CD4-positive, alpha-beta T cell treated with Interleukin-10 for 1 hour (primary cell): Measurements from ENCODE around the gene KCNJ6.
"Not testable (repeated sequence)": the region's sequence is repeated elsewhere in the genome, so short reads cannot be mapped to it uniquely, and the experiment has no call there.

ENCODE experiments used
- DNase-seq: peaks from one replicate; pipeline ENCODE4 v3.0.0-alpha.2; 2020

Gene KCNJ6, protein sequence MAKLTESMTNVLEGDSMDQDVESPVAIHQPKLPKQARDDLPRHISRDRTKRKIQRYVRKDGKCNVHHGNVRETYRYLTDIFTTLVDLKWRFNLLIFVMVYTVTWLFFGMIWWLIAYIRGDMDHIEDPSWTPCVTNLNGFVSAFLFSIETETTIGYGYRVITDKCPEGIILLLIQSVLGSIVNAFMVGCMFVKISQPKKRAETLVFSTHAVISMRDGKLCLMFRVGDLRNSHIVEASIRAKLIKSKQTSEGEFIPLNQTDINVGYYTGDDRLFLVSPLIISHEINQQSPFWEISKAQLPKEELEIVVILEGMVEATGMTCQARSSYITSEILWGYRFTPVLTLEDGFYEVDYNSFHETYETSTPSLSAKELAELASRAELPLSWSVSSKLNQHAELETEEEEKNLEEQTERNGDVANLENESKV

DNA sequence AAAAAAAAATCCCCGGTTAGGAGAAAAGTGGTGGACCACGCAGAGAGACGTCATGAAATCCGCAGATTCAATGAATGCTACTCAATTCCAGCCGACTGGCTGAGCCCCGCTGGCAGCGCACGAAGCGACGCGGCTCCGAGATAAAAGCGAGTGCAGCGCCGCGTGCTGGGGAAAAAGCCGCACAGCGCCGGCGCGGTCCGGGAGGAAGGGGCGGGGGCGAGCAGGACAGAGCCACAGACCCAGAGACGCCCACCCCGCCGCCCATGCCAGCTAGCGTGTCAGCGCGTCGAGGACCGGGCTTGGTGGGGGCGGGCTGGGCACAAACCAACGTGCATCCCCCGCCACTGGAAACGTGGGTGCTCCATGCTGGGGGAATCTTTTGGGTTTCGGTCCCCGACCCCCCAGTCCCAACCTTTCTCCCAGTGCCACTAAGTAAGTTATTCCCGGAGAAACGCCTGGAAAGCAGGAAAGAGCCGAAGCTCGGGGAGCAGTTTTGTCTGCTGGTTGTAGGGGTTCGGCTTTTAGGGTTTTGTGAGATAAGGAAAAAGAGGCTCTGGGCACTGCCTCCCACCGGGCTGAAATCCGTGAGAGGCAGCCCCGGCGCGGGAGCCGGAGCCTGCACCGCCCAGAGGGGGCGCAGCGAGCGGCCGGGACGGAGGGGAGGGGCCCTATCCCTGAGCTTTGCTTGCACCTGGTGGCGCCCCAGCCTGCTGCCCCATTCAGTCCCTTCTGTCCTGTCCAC, at the start of gene KCNJ6:
KCNJ6 (minus strand) TSS at position 148 of the 742 bp plus-strand sequence. CDS start 75,775 bp downstream, outside the sequence.
- no peak for DNase-seq

DNA sequence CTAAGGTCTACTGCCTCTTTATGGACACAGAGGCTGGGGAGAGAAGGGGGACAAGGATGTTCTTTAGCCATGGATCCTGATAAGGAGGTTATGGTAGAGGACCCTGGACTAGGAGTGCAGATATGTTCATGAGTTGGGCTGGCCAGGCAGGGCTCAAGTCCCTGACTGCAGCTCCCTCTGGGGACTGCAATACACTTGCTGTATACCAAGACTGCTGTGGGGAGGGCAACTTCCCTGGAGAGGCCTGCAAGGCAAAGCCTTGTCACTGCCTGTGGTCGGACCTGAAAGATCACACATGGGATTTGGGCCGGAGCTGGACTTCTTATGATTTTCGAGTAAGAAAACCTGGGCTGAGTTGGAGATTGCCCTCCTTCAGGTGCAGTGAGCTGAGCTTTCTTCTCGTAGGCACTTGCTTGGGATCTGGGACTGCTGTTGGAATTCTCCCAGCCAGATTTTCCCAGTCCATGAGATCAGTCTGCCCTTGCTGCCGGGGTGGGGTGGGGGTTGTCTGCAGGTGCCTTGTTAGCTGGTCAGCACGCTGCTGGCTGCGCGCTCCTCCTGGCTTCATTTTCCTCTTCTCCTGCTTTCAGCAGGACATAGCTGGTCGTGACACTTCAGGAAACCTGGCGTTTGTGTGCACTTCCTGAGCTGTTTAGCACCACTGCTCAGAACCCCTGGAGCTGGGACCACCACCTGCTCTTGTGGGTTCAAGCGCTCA, 49.0 kb upstream of the KCNJ6 start:
- no peak for DNase-seq

DNA sequence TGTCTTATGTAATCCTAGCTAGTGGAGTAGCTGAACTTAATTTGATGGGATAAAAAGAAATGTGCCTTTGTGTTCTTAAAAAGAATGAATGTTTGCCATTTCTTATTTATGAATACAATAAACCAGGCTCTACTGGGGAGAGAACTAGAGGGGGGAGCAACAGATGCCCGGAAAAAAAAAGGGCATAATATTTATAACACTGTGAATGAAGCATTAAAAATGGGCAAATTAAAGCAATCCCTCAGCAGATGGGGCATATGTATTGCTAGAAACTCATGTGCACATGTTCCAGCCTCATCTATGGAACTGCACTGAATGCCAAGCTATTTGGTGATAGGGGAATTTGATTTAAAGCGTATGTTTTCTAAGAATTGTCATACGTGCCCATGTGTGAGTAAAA, 42.3 kb upstream of the KCNJ6 start:
- no peak for DNase-seq

DNA sequence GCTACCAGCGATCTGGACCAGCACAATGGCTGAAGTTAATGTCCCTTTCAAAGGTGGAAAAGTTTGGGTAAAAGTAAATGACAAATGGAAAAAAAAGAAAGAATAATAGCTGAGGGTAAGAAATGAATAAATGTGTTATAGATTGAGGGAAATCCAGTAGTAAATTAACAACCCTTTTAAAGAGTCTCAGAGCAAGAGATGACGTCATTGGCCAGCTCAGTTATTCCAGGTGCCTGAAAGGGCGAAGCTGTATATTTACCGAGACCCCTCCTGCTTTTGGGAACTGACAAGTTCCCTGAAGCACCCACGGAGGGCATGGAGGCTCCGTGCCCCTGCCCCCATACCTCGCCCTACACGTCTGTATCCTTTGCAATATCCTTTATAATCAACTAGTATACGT, 40.5 kb upstream of the KCNJ6 start:
- DNase-seq = no peak

DNA sequence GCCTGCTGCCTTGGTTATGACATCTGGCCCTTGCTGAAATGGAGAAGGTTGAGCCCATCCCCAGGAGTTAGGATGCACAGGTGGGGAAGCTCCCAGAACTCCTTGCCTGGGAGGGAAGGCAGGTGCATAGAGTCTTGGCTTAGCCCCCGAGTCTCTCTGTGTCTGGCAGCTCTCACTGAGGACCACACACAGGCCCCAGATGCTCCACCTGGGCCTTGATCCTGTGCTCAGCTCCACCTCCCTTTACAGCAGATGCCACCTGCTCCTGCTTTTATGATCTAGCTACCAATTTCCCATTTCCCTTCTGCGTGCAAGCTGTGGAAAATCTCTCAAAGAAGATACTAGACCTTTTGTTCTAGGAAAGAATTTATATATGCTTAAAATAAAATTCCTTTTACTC, 28.8 kb upstream of the KCNJ6 start:
- DNase-seq = no peak

DNA sequence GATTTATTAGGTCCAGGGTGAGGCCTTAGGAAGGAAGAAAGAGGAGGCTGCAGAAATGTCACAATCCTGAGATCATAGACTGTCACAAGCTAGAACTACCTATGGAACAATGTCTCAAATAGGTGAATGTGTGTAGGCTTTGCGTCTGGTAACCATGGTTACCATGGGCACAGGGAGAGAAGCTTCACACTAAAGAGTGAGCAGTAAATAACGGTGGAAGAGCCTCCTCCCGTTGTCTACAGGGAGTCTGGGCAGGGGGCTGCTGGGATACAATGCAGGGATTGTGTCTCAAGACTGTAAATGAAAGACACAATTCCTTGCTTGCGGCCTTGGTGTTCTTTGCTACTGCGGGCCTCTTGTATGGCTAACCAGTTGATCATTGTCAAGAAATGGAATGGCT, 28.2 kb upstream of the KCNJ6 start:
- DNase-seq = no peak

DNA sequence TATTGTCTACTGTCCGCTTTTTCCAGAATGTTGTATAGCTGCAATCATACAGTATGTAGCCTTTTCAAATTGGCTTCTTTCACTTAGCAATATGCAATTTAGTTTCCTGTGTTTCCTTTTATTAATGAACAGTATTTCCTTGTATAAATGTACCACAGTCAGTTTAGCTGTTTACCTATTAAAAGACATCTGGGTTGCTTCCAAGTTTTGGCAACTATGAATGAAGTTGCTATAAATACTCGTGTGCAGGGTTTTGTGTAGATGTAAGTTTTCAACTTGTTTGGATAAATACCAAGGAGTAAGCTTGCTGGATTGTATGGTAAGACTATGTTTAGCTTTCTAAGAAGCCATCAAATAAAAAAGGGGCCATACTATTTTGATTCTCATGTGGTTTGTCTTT, 24.4 kb upstream of the KCNJ6 start:
- no peak for DNase-seq

DNA sequence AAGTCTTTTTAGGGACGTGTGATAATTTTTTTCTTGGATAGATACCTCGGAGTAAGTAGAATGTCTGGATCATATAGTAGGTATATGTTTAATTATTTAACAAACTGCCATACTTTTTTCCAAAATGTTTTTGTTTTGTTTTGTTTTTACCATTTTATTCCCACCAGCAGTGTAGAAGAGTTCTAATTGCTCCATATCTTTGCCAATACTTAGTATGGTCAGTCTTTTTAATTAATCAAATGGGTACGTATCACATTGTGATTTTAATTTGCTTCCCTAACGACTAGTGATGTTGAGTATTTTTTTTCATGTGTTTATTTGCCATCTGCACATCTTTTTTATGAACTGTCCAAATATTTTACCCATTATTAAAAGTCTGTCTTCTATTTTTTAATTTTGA, 23.6 kb upstream of the KCNJ6 start:
- DNase-seq = no peak

DNA sequence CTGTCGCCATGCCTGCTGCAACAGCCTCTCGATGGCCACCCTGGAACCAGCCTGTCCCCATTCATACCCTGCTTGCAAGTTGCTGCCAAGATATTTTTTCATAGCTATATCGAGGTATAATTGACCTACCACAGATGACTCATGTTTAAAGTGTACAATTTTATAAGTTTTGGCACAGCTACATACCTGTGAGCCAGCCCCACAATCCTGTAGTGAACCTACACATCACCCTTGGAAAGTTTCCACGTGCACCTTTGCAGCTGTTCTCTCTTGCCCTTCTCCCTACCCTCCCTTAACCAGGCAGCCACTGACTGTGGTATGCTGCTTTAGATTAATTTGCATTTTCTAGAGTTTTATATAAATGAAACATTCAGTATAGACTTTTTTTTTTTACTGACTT, 23.0 kb upstream of the KCNJ6 start:
- DNase-seq = no peak

DNA sequence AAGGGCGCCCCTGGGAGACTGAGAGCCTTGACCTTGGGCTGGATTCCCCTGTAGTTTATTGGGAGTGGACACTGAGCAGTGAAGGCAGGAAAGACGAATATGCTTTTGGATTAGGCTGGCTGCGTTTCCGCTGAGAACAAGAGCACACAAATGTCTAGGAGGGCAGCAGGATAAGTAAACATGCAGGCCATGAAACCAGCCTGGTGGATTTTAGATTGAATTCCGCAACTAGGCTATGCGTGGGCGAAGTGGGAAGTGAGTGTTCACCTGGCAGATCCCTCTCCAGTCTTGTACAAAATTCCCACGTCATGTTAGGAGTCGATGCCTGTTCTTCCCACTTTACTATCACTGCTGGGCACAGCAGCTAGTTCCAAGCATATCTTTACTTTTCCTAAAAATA, 21.4 kb upstream of the KCNJ6 start:
- DNase-seq = no peak

DNA sequence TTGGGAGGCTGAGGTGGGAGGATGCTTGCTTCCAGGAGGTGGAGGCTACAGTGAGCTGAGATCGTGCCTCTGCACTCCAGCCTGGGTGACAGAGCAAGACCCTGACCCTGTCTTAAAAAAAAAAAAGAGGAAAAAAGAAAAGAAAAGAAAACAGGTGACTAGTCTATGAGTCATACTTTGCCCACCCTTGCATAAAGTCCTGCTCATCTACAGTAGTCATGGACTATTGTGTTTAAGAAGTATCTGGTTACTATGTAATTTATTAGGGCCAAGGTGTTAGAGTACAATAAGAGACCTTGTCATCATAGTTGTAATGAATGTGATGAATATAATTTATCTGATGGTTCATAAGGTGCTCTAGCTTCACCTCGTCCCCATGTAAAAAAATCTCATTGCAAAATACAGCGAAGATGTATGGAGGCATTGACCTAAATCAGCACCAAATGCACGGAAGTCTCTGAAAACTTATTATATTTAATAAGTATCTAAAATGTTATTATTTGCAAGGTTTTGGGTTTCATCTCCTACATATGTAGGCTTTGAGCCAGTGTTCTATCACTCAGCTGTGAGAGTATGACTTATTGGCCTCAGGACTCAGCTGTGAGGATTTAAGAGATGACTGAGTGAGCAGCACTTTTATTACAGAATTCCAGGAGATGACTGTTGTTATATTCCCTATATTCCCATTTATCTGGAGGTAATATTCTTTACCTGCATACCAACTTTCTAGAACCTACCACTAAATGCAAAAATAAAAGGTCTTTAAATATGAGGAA, 19.9 kb upstream of the KCNJ6 start:
- DNase-seq = no peak

DNA sequence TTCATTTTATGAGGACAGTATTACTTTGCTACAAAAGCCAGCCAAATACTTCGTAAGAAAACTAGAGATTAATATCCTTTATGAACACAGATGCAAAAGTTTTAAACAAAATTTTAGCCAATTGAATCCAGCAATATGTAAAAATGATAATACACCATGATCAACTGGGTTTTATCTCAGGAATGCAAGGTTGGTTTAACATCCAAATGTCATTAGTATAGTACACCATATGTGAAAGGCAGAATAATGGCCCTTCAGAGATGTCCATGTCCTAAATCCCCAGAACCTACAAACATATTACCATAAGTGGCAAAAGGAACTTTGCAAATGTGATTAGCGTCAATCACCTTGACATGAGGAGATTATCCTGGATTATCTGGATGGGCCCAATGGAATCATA, 16.7 kb upstream of the KCNJ6 start:
- DNase-seq = no peak

DNA sequence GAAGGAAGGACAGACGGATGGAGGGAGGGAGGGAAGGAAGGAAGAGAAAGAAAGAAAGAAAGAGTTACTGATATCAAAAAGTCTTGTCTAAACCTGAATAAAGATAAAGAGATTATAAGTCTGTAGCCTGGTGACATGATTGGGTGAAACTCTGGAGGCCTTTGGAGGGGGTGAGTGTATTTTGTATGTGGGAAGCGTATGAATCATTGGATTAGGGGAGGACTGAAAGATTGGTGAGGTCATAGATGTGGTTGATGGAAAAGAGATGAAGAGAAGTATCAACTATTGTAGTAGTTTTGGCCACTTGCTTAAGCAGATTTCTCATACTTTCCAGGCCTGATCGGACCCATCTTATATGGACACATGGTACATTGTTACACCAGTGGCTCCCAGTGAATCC, 11.5 kb upstream of the KCNJ6 start:
- no peak for DNase-seq

DNA sequence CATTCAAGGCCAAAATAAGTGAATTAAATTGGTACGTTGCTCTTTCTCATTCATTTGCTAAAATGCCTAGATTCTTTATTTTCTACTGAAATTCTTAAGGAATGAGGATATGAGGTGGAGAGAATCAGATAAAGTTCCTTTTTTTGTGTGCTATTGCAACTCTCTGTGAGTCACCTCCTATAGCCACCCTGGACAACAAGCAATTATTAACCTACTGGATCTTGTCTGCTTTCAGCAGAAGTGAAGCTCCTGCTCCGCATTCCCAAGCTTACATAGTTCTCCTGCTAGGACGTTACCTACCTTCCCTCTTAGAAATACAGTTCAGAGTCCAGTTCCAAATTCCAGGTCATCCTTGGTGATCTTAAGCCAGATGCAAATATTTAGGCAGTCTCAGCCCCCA, 4.8 kb upstream of the KCNJ6 start:
- DNase-seq = no peak

DNA sequence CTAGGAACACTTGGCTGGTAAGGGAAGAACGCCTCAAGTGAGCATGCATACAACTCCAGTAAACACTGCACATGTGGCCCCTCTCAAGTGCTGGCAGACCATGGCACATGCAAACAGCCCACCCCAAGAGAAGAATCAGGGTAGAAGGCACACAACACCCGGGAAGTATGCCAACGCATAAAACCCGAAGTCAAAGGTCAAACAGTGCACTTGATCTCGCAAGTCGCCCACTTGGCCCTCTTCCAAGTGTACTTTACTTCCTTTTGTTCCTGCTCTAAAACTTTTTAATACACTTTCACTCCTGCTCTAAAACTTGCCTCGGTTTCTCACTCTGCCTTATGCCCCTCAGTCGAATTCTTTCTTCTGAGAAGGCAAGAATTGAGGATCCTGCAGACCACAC, 4.0 kb upstream of the KCNJ6 start:
- DNase-seq = not testable (repeated sequence)

DNA sequence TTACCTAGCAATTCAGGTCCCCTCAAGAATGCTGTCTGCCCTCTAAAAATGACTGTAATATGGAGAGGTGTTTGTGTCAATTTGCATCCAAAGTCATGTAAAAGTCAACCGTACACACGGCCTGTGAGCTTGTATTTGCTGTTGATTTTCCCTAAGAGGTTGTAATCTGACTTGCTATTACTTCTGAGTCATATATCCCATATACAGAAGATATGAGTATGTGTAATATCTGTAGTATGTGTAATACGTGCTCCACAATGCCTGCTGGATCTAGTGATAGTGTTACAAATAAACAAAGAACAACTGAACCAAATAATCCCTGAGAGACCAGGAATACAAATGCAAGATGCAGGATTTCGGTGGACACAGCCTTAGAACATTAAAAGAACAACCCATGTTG, 1.4 kb upstream of the KCNJ6 start:
- no peak for DNase-seq

DNA sequence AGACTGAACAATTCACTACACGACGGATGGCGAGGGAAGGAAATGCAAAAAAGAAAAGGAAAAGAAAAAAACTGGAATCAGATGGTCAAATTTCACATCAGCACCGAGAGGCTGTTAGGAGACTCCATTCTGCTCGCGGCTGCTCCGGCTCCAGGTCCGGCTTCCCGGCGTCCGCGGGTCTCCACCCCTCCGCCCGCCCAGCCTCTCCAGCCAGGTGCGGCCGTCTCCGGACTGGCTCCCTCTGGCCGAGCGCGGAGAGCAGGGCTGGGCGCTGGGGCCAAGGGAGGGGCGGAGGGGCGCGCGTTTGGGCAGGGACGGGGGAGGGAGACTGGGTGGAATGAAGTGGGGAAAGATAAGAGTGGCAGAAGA, 332 bp downstream of the KCNJ6 start:
- DNase-seq = no peak

DNA sequence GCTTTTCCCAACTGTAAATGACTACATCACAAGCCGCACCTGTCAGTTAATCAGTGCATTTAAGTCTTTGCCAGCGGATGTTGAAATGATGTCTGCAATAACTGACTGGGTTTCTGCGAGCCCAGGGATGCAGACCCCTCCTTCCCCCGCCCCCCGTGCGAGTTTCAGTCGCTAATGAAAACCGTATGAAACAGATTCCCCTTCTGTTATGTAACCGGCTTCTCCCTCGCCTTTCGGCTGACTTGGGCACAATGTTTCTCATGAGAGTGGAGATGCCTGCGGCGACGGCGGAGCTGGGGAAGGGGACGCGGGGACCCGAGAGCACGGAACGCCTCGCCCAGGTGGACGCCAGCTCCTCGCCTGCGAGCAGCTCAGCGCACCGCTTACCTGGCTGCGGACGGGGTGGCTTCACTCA, 753 bp downstream of the KCNJ6 start:
- DNase-seq = no peak

DNA sequence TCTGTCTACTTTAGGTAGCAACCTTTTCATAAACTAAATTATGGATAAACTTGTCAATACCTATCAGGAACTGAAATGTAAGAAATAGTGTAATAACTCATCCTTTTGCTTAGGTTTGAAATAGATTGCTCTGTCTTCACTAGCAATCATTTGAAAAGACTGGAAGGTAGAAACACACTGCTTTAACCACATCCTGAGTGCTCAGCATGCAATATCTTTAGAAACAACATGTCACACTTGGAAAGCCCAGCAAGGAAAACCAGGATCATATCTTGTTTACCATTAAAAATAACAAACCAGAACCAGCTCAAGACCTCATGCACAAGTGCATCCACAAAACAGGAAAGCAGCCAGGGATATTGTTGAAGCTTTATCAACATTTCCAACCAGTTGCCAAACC, 3.6 kb downstream of the KCNJ6 start:
- DNase-seq = no peak

DNA sequence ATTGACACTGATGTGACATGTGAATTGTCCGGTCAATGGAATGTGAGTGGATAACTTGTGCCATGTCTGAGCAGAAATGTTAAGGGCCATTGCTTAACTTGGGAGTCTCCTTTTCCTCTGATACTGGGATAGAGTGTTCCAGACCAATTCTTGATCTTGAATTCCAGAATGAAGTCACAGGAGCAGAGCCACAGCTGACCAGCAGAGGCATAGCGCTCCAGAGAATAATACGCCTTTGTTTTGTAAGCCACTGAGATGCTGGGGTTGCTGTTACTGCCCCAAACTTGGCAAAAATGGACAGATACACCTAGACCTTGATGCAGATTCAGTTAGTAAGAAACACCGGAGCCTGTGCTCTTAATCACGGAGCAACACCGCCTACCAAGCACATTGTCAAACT, 6.3 kb downstream of the KCNJ6 start:
- DNase-seq = no peak

DNA sequence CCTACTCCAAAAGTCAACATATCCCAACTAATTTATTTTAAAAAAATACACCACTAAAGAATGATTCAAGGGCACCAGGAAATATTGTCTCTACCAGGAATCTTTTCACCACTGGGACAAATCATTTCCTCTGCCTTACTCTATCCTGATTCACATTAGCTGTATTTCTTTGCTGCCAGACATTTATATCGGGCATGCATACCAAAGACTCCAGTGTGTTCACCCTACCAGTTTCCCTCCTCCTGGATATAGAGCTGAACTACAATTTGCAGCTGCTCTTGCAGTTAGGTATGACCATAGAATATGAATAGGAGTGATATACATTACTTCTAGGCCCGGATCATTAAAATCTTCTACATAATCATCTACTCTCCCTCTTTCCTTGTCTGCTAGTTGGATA, 7.6 kb downstream of the KCNJ6 start:
- no peak for DNase-seq

DNA sequence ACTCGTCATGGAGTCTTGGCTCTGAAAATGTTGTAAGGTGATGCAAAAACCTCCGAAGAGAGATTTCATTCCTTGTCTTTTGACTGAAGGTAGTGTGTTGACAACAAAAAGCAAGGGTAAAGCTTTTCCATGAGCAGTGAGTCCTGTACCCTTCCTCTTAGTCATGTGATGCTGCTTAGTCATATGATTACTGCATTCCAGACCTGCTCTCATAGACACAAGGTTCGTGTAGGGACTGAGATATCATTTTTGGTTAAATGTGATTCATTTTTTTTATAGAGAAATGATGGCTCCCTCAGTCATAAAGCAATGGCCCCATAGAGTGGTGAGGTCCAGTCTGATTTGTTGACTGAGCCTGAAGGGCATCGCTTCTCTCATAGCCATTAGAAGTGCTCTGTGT, 9.2 kb downstream of the KCNJ6 start:
- no peak for DNase-seq

DNA sequence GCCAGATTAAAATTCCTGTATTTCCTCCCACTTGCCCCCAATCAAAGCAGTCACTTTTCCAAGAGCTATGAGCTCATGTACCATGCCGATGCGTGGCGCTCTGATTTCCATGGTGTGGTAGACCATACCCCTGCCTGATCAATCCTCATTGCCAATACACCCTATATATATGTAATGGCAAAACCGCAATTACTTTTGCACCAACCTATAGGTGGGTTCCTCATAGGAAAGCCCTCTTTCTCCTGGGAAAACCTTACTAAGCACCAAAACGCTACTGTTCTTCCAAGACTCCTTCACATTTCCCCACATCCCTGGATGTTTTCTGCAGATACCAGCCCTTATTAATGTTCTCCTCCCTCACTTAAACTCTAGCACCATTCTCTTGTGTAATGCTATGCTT, 11.0 kb downstream of the KCNJ6 start:
- DNase-seq = no peak
